ENCODE results near the gene PRSS3. TPM values are rescaled to one million over a fixed set of nuclear protein-coding genes. Genes with fewer than 3 reads are reported as not detected.
"Not testable (repeated sequence)": the region's sequence is repeated elsewhere in the genome, so short reads cannot be mapped to it uniquely, and the experiment has no call there.

Gene PRSS3
- total RNA-seq, 2 donors from 2014 or later: 0.23 to 1.5 TPM

- H3K27me3 ChIP-seq (replicated peaks; ENCODE audit: insufficient read depth): no peaks in the 10 kb centered on the region
- H3K27ac ChIP-seq: no peak overlapping the region
- H3K4me1 ChIP-seq (replicated peaks): no peaks in the 10 kb centered on the region
- DNase-seq (ENCODE audit: low spot score): no peak
- intact Hi-C loops (cut with DNase I): no loop called here
- no peak overlapping the region for H3K4me3 ChIP-seq
- TF ChIP-seq POLR2A (IDR thresholded peaks at IDR 0.05) (no peak), POLR2AphosphoS5 (IDR thresholded peaks at IDR 0.05) (no peak)
- TF ChIP-seq, protein P1, sequence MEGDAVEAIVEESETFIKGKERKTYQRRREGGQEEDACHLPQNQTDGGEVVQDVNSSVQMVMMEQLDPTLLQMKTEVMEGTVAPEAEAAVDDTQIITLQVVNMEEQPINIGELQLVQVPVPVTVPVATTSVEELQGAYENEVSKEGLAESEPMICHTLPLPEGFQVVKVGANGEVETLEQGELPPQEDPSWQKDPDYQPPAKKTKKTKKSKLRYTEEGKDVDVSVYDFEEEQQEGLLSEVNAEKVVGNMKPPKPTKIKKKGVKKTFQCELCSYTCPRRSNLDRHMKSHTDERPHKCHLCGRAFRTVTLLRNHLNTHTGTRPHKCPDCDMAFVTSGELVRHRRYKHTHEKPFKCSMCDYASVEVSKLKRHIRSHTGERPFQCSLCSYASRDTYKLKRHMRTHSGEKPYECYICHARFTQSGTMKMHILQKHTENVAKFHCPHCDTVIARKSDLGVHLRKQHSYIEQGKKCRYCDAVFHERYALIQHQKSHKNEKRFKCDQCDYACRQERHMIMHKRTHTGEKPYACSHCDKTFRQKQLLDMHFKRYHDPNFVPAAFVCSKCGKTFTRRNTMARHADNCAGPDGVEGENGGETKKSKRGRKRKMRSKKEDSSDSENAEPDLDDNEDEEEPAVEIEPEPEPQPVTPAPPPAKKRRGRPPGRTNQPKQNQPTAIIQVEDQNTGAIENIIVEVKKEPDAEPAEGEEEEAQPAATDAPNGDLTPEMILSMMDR (IDR thresholded peaks at IDR 0.05): no peak
- WGBS: 24% methylated on average over 2 of the region's 2 CpGs
- H3K9me3 ChIP-seq: no peaks in the 10 kb centered on the region
- no peaks in the 10 kb centered on the region for H3K36me3 ChIP-seq
These were observed 45.0 kb downstream of the PRSS3 start for GRCh38 chr9:33840381-33840780.

GRCh38 chr9:33843312-33843961 is 48.1 kb downstream of the PRSS3 start:
- H3K36me3 ChIP-seq: no peaks in the 10 kb centered on the region
- TF ChIP-seq POLR2AphosphoS5 (IDR thresholded peaks at IDR 0.05) (no peak), POLR2A (IDR thresholded peaks at IDR 0.05) (no peak)
- TF ChIP-seq, protein P1 (IDR thresholded peaks at IDR 0.05): no peak
- H3K4me3 ChIP-seq: no peak overlapping the region
- no peaks in the 10 kb centered on the region for H3K4me1 ChIP-seq (replicated peaks)
- no peaks in the 10 kb centered on the region for H3K9me3 ChIP-seq
- WGBS: 86% methylated on average over 5 of the region's 5 CpGs
- intact Hi-C loops (cut with DNase I): no loop called here
- no peaks in the 10 kb centered on the region for H3K27me3 ChIP-seq (replicated peaks; ENCODE audit: insufficient read depth)
- no peak for DNase-seq (ENCODE audit: low spot score)
- no peak overlapping the region for H3K27ac ChIP-seq

DNA sequence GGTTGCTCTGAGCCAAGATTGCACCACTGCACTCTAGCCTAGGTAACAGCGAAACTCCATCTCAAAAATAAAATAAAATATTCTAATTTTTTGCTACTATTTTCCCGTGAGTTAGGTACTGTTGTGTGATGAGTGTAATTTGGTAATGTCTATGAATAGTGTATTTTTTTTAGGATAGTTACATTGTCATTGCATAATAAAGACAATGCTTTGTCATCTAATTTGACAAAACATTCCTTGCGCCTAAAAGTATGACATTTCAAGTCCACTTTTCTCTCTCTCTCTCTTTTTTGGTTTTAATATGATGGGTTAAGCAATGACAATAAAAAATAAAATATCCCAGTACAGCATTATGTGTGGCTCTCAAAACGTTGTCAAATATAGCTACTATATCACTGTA is 50.9 kb downstream of the PRSS3 start:
- Histone ChIP-seq H3K4me1 (replicated peaks) (peaks cover 7% of the 10 kb centered on the region), H3K36me3 (no peaks in the 10 kb centered on the region), H3K4me3 (no peak overlapping the region), H3K9me3 (no peaks in the 10 kb centered on the region), H3K27ac (no peak overlapping the region), H3K27me3 (replicated peaks; ENCODE audit: insufficient read depth) (no peaks in the 10 kb centered on the region)
- 90% methylated on average over 4 of the region's 4 CpGs for WGBS
- intact Hi-C loops (cut with DNase I): no loop called here
- TF ChIP-seq POLR2A (IDR thresholded peaks at IDR 0.05) (no peak), POLR2AphosphoS5 (IDR thresholded peaks at IDR 0.05) (no peak)
- TF ChIP-seq, protein P1 (IDR thresholded peaks at IDR 0.05): no peak
- DNase-seq (ENCODE audit: low spot score): no peak

GRCh38 chr9:33847894-33848205 is 52.5 kb downstream of the PRSS3 start:
- H3K9me3 ChIP-seq; H3K36me3 ChIP-seq; intact Hi-C loops (cut with DNase I); H3K4me3 ChIP-seq; DNase-seq (ENCODE audit: low spot score); H3K27me3 ChIP-seq (replicated peaks; ENCODE audit: insufficient read depth): not testable (repeated sequence)
- Histone ChIP-seq H3K27ac (peak overlapping the region in 1 of 2 donors; percentile 45), H3K4me1 (replicated peaks) (peaks cover 19% of the 10 kb centered on the region)
- WGBS: 97% methylated on average over 3 of the region's 3 CpGs

Small RNA genes lying within 50 kb of the gene (small RNA-seq; reads per million reads assigned to genes)
- 0 reads per million in 2 donors for gene RF00019

Other genes with a start within 250 kb of the PRSS3 start
- gene UBE2R2, start 21.6 kb downstream of the PRSS3 start, total RNA-seq: 10 to 100 TPM; 25.6 to 42.7 TPM